Ishikawa (cell line): Measurements from ENCODE around the gene ELP4.

ENCODE experiments used
- CEBPB ChIP-seq: IDR thresholded peaks from 2 replicates; pipeline ENCODE4 v1.6.1; 2012
- CREB1 ChIP-seq: IDR thresholded peaks from 2 replicates; pipeline ENCODE4 v1.6.1; 2012; ENCODE audit warnings: low read depth
- EP300 ChIP-seq: IDR thresholded peaks from 2 replicates; pipeline ENCODE4 v1.6.1; 2012; ENCODE audit warnings: borderline replicate concordance
- FOXM1 ChIP-seq: IDR thresholded peaks from 2 replicates; pipeline ENCODE4 v1.6.1; 2012; ENCODE audit warnings: low read depth, borderline replicate concordance
- RAD21 ChIP-seq: IDR thresholded peaks from 2 replicates; pipeline ENCODE4 v1.6.1; 2012; ENCODE audit warnings: low read depth
- TAF1 ChIP-seq: IDR thresholded peaks from 2 replicates; pipeline ENCODE4 v1.6.1; 2012; ENCODE audit warnings: low read depth, mild to moderate bottlenecking
- TEAD4 ChIP-seq: IDR thresholded peaks from 2 replicates; pipeline ENCODE4 v1.6.1; 2012
- YY1 ChIP-seq: IDR thresholded peaks from 2 replicates; pipeline ENCODE4 v1.6.1; 2012; ENCODE audit warnings: low read depth
- TF ChIP-seq, protein P1 (sequence below): IDR thresholded peaks from 2 replicates; pipeline ENCODE4 v1.6.1; 2012
- TF ChIP-seq, protein P2 (sequence below): IDR thresholded peaks from 2 replicates; pipeline ENCODE4 v1.6.1; 2012
- TF ChIP-seq, protein P3 (sequence below): IDR thresholded peaks from 2 replicates; pipeline ENCODE4 v1.6.1; 2012; ENCODE audit warnings: low read depth, mild to moderate bottlenecking

DNA sequence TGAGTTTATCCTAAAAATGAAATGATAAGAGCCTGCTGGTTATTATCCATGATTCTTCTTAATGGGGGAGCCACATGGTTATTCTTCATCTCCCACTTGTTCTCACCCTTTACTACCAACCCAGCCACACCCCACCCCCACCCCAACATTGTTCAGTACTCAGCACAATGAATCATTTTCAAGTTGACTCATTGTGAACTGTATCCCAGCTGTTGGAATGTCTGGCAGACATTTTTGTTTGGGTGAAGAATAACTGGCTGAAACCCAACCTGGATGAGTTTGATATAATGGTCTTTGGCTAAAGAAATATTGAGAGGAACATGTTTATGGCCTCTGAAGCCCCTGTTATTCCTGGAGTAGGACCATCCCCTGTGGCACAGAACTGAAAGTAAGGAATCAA is 136.2 kb downstream of the ELP4 start:
- TF ChIP-seq, protein P1, sequence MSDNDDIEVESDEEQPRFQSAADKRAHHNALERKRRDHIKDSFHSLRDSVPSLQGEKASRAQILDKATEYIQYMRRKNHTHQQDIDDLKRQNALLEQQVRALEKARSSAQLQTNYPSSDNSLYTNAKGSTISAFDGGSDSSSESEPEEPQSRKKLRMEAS, result no peak
- TF ChIP-seq EP300 (peak; percentile 58; the same call in 1 of the 2 replicates), RAD21 (no peak), FOXM1 (no peak), YY1 (peak; percentile 68), TAF1 (no peak), CEBPB (0 out of 2 replicates have a peak, but pooled peaks have one; percentile 4), CREB1 (no peak), TEAD4 (peak; percentile 80)
- TF ChIP-seq, protein P2, sequence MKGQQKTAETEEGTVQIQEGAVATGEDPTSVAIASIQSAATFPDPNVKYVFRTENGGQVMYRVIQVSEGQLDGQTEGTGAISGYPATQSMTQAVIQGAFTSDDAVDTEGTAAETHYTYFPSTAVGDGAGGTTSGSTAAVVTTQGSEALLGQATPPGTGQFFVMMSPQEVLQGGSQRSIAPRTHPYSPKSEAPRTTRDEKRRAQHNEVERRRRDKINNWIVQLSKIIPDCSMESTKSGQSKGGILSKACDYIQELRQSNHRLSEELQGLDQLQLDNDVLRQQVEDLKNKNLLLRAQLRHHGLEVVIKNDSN, result no peak
- TF ChIP-seq, protein P3, sequence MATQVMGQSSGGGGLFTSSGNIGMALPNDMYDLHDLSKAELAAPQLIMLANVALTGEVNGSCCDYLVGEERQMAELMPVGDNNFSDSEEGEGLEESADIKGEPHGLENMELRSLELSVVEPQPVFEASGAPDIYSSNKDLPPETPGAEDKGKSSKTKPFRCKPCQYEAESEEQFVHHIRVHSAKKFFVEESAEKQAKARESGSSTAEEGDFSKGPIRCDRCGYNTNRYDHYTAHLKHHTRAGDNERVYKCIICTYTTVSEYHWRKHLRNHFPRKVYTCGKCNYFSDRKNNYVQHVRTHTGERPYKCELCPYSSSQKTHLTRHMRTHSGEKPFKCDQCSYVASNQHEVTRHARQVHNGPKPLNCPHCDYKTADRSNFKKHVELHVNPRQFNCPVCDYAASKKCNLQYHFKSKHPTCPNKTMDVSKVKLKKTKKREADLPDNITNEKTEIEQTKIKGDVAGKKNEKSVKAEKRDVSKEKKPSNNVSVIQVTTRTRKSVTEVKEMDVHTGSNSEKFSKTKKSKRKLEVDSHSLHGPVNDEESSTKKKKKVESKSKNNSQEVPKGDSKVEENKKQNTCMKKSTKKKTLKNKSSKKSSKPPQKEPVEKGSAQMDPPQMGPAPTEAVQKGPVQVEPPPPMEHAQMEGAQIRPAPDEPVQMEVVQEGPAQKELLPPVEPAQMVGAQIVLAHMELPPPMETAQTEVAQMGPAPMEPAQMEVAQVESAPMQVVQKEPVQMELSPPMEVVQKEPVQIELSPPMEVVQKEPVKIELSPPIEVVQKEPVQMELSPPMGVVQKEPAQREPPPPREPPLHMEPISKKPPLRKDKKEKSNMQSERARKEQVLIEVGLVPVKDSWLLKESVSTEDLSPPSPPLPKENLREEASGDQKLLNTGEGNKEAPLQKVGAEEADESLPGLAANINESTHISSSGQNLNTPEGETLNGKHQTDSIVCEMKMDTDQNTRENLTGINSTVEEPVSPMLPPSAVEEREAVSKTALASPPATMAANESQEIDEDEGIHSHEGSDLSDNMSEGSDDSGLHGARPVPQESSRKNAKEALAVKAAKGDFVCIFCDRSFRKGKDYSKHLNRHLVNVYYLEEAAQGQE, result no peak
